ENCODE results near the gene OR2F2. TPM values are rescaled to one million over a fixed set of nuclear protein-coding genes. Genes with fewer than 3 reads are reported as not detected.

OR2F2 gene
- total RNA-seq, 1 donor from 2014 or later, result not detected

DNA sequence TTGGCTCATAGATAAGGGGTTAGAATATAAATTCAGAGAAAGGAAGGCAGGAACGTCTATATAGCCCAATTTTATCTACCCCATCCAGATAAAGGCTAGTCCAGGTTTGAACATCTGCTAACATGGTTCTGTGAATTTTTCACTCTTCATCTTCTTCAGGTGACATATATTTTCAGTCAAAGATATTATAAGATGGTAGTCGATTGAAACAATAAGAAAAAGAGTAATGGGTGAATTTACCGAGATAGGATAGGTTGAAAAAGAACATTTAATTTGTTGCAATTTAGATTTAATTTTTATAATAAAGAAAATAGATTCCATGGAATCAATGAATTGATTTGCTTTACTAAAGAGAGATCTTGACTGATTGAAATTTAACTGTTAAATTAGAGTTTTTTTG, 19.5 kb downstream of the OR2F2 start, which contains the start of gene OR2F1:
TSS of gene OR2F1 (plus strand) at position 301 of the 400 bp plus-strand sequence. CDS start 5,127 bp downstream, outside the sequence.
- DNase-seq (no peak), ATAC-seq (ENCODE audit: low read depth) (no peak)
- intact Hi-C loops (cut with micrococcal nuclease), result no loop called here
- H3K9me3 Mint-ChIP-seq, result no peaks in the 10 kb centered on the region
- no peaks in the 10 kb centered on the region for H3K4me1 Mint-ChIP-seq
- POLR2A ChIA-PET, result no interaction called here
- no peak within 1 kb of the TSS for H3K4me3 Mint-ChIP-seq
- CTCF ChIA-PET, result no interaction called here
- H3K27me3 Mint-ChIP-seq, result no peaks in the 10 kb centered on the region
- no peaks in the 10 kb centered on the region for H3K36me3 Mint-ChIP-seq (ENCODE audit: low read depth)
- H3K27ac Mint-ChIP-seq, result no peak within 1 kb of the TSS
- TF ChIP-seq, protein P1, sequence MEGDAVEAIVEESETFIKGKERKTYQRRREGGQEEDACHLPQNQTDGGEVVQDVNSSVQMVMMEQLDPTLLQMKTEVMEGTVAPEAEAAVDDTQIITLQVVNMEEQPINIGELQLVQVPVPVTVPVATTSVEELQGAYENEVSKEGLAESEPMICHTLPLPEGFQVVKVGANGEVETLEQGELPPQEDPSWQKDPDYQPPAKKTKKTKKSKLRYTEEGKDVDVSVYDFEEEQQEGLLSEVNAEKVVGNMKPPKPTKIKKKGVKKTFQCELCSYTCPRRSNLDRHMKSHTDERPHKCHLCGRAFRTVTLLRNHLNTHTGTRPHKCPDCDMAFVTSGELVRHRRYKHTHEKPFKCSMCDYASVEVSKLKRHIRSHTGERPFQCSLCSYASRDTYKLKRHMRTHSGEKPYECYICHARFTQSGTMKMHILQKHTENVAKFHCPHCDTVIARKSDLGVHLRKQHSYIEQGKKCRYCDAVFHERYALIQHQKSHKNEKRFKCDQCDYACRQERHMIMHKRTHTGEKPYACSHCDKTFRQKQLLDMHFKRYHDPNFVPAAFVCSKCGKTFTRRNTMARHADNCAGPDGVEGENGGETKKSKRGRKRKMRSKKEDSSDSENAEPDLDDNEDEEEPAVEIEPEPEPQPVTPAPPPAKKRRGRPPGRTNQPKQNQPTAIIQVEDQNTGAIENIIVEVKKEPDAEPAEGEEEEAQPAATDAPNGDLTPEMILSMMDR (IDR thresholded peaks at IDR 0.05), result no peak

DNA sequence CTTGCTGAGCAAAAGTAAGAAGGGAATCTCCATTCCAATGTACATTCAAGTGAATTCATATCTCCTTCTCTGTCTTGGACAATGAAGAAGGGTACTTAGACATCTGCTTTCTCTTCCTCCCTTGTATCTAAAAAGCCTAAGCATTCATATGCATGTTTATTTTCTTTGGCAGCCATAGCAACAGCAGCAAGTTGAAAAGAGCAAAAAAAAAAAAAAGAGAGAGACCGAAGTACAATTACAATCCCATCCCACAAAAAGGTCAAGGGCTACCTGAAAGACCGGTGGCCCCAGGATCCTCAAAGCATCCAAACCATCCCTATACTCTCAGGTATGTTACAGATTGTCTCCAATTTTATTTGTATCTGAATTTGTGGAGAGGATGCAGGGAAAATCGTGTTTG, 23.7 kb downstream of the OR2F2 start:
- POLR2A ChIA-PET, result no interaction called here
- Mint-ChIP-seq H3K27me3 (no peaks in the 10 kb centered on the region), H3K4me1 (no peaks in the 10 kb centered on the region), H3K9me3 (no peaks in the 10 kb centered on the region), H3K36me3 (ENCODE audit: low read depth) (no peaks in the 10 kb centered on the region), H3K27ac (no peak overlapping the region), H3K4me3 (no peak overlapping the region)
- ATAC-seq (ENCODE audit: low read depth) (no peak), DNase-seq (no peak)
- CTCF ChIA-PET, result no interaction called here
- TF ChIP-seq, protein P1 (IDR thresholded peaks at IDR 0.05), result no peak
- intact Hi-C loops (cut with micrococcal nuclease), result no loop called here

DNA sequence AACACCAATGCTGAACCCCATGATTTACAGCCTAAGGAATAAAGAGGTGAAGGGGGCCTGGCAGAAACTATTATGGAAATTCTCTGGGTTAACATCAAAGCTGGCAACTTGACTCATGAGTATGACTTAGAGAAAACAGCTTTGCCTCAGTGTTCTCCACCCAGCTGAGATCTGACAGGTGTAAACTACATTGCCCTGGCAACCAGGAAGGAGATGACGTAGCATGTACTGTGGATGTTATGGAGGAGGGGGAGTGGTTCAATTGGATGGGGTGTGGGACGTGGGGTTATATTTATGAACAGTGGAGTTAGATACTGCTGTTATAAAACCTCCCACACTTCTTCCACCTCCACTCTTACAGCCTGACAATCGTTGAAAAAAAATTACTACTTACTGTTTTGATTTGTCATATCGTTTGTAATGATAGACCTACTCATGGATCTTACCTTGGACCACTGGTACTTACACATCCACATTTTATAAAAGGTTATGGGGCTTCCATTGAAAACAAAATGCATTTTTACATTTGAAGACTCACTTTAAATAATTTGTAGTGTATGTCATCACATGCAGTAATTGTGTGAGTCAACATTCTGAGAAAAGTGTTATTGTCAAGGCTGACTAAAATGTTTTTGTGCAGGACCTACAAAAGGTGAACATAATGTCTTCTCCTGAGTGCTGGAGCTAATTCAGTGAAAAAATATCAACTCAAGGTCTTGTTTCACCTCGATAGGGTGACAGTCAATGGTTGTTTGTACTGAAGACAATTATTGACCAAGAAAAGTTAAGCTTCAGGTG, 26.0 kb downstream of the OR2F2 start:
- DNase-seq (no peak), ATAC-seq (ENCODE audit: low read depth) (no peak)
- ChIA-PET POLR2A (no interaction called here), CTCF (no interaction called here)
- no peaks in the 10 kb centered on the region for H3K4me1 Mint-ChIP-seq
- H3K36me3 Mint-ChIP-seq (ENCODE audit: low read depth), result no peaks in the 10 kb centered on the region
- no peak overlapping the region for H3K4me3 Mint-ChIP-seq
- H3K9me3 Mint-ChIP-seq, result no peaks in the 10 kb centered on the region
- intact Hi-C loops (cut with micrococcal nuclease), result no loop called here
- TF ChIP-seq, protein P1 (IDR thresholded peaks at IDR 0.05), result no peak
- no peak overlapping the region for H3K27ac Mint-ChIP-seq
- H3K27me3 Mint-ChIP-seq, result no peaks in the 10 kb centered on the region

DNA sequence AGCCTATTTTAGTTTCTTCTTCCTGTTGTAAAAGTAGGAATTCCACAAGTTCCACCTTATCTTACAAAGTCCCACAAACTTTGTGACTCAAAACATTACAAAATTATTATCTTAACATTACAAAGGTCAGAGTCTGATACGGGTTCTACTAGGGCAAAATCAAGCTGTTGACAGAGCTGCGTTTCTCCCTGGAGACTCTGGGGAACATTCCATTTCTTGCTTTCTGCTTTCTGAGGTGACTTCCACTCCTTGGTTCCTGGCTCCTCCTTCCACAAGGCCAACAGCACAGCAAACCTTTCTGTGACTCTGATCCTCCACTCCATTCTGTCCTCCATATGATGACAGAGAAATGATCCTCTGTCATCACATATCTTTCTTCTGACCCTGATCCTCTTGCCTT, 30.2 kb downstream of the OR2F2 start:
- DNase-seq (no peak), ATAC-seq (ENCODE audit: low read depth) (no peak)
- Mint-ChIP-seq H3K4me3 (no peak overlapping the region), H3K27ac (no peak overlapping the region), H3K4me1 (no peaks in the 10 kb centered on the region), H3K36me3 (ENCODE audit: low read depth) (no peaks in the 10 kb centered on the region), H3K27me3 (no peaks in the 10 kb centered on the region), H3K9me3 (no peaks in the 10 kb centered on the region)
- ChIA-PET CTCF (no interaction called here), POLR2A (no interaction called here)
- intact Hi-C loops (cut with micrococcal nuclease), result no loop called here
- TF ChIP-seq, protein P1 (IDR thresholded peaks at IDR 0.05), result no peak

DNA sequence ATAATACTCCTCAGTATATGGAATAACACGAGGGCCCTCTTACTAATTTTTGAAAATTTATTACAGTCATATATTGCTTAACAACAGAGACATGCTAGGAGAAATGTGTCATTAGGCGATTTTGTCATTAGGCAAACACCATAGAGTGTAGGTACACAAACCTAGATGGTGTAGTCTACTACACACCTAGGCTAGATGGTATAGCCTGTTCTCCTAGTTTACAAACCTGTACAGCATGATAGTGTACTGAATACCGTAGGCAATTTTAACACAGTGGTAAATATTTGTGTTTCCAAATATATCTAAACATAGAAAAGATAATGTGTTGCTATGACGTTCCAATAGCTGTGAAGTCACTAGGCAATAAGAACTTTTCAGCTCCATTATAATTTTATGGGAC, 32.4 kb downstream of the OR2F2 start:
- no peak for DNase-seq
- intact Hi-C loops (cut with micrococcal nuclease), result no loop called here

More for the DNA sequence above, 32.4 kb downstream of the OR2F2 start:
- H3K4me3 Mint-ChIP-seq, result no peak overlapping the region
- ATAC-seq (ENCODE audit: low read depth), result no peak
- CTCF ChIA-PET, result no interaction called here
- TF ChIP-seq, protein P1 (IDR thresholded peaks at IDR 0.05), result no peak
- POLR2A ChIA-PET, result no interaction called here
- H3K9me3 Mint-ChIP-seq, result peaks cover 2% of the 10 kb centered on the region
- H3K36me3 Mint-ChIP-seq (ENCODE audit: low read depth), result no peaks in the 10 kb centered on the region
- no peaks in the 10 kb centered on the region for H3K4me1 Mint-ChIP-seq
- H3K27ac Mint-ChIP-seq, result no peak overlapping the region
- H3K27me3 Mint-ChIP-seq, result no peaks in the 10 kb centered on the region

Data from activated B cell treated with CpG ODN at 0.5 μM for 24 hours (primary cell).